Effector memory CD8-positive, alpha-beta T cell (primary cell): Measurements from ENCODE around the gene PARP6.
"Not testable (repeated sequence)": the region's sequence is repeated elsewhere in the genome, so short reads cannot be mapped to it uniquely, and the experiment has no call there.

Source experiments
- ATAC-seq: fragments of 150-1000 bp; cut with Tn5 transposase; replicated peaks from 2 replicates; pipeline ENCODE4 v1.10.0; 2021; ENCODE audit warnings: mild to moderate bottlenecking, moderate library complexity
- DNase-seq, 3 experiments: peaks; one replicate each; pipeline ENCODE4 v3.0.0; 2021
- H3K27ac Mint-ChIP-seq, 2 donors: one replicate each; pipeline ENCODE4 v1.8.0; 2022; ENCODE audit warnings: mild to moderate bottlenecking in 2 of 2, mixed read lengths in 2 of 2, moderate library complexity in 2 of 2
- H3K27me3 Mint-ChIP-seq, 2 donors: one replicate each; pipeline ENCODE4 v1.8.0; 2022; ENCODE audit warnings: mixed read lengths in 2 of 2
- H3K36me3 Mint-ChIP-seq: one replicate; pipeline ENCODE4 v1.8.0; 2022; ENCODE audit warnings: mild to moderate bottlenecking, moderate library complexity, mixed read lengths; ENCODE audit not compliant: insufficient read depth
- H3K4me1 Mint-ChIP-seq, 2 donors: one replicate each; pipeline ENCODE4 v1.8.0; 2022; ENCODE audit warnings: low read depth in 2 of 2, mixed read lengths in 2 of 2
- H3K4me3 Mint-ChIP-seq, 2 donors: one replicate each; pipeline ENCODE4 v1.8.0; 2022; ENCODE audit warnings: mild to moderate bottlenecking in 2 of 2, mixed read lengths in 2 of 2, moderate library complexity in 2 of 2
- H3K9me3 Mint-ChIP-seq, 2 donors: one replicate each; pipeline ENCODE4 v1.8.0; 2022; ENCODE audit warnings: mixed read lengths in 2 of 2

The PARP6 gene

GRCh38 chr15:72289597-72290325, 17.4 kb upstream of the PARP6 start:
- H3K27ac Mint-ChIP-seq, result no peak overlapping the region
- H3K27me3 Mint-ChIP-seq, result no peaks in the 10 kb centered on the region
- no peak for ATAC-seq
- H3K4me3 Mint-ChIP-seq, result no peak overlapping the region
- H3K9me3 Mint-ChIP-seq, result no peaks in the 10 kb centered on the region
- H3K36me3 Mint-ChIP-seq, result no peaks in the 10 kb centered on the region
- no peak for DNase-seq
- no peaks in the 10 kb centered on the region for H3K4me1 Mint-ChIP-seq

DNA sequence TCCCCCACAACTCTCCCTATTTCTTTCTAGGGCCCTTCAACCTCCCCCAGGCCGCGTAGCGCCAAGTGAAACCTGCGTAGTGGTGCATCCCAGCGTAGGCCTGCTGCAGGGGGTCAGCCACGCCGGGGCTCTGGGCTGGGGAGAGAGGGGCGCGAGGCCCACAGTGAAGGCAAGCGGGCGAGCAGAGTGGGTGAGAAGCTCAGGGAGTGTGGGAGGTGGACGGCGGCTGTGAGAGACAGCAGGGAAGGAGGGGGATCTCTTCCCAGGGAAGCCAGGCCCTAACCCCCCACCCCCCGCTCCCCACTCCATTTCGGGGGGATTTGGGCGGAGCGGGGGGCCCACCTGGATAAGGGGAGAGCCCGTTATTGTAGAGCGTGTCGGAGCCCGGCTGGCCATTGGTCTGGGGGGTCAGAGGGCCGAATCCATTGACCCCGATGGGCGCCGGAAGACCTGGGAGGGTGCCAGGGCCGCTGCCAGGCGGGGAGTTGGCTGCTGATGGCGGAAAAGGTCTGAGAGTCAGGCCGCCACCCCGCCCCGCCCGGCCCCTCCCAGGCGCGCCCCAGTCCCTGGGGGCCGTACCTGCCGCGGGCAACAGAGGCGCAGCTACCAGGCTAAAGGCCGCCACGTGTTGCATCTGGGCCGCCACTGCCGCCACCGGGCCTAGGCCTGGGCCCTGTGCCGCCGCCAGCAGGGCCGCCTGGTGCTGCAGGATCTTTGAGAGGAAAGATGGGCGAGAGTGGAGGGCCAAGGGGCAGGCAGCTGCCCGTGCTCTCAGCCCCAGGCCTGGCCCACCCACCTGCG, 16.6 kb upstream of the PARP6 start:
- H3K9me3 Mint-ChIP-seq, result no peaks in the 10 kb centered on the region
- ATAC-seq (no peak), DNase-seq (no peak)
- H3K4me1 Mint-ChIP-seq, result no peaks in the 10 kb centered on the region
- H3K4me3 Mint-ChIP-seq, result no peak overlapping the region
- H3K36me3 Mint-ChIP-seq, result no peaks in the 10 kb centered on the region
- no peaks in the 10 kb centered on the region for H3K27me3 Mint-ChIP-seq
- no peak overlapping the region for H3K27ac Mint-ChIP-seq

DNA sequence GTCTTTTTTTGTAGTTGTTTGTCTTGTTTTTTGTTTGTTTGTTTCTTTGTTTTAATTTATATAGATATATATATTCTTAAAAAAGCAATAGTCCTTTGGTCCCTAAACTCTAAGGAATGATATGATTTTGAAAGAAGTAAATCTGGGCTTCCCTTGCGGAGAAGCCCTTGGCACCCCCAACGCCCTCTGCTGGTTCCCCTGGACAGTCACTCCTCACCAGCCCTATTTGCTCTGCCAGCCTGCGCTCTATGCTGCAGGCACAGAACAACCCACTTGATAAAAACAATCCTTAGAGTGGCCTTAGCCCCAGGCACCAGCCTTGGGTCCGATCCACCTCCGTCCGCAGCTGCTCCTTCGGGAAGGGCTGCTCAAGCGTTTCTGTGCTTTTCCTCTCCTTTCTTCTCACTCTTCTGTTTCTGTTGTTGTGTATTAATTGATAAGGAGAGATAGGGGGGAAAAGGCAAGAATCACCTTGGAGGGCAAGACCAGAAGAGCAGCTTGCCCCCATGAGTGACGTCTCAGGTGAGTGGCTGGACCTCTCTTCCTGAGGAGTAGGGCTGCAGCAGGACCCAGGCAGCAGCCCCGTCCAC, 13.7 kb upstream of the PARP6 start:
- no peaks in the 10 kb centered on the region for H3K4me1 Mint-ChIP-seq

DNA sequence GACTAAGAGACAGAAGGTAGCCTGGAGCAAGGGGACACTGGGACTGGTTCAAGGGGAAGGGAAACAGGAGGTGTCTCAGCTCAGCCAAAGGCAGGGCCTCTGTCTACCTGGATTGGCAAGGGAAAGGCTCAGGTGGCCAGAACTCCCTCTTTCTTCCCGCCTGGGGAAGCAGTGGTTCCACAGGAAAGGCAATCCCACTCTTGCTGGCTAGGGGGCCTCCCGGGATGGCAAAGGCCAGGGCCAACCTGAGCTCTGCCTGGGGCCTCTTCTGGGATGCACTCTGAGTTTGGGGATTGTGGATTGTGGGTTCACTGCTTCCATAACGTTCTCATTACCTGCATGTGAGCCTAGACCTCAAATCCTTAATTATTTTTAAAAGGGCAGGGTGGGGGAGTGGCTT, 13.0 kb upstream of the PARP6 start:
- Mint-ChIP-seq H3K27me3 (no peaks in the 10 kb centered on the region), H3K4me3 (no peak overlapping the region), H3K4me1 (no peaks in the 10 kb centered on the region), H3K27ac (no peak overlapping the region), H3K36me3 (no peaks in the 10 kb centered on the region), H3K9me3 (no peaks in the 10 kb centered on the region)
- DNase-seq (no peak), ATAC-seq (no peak)

More for the DNA sequence above, 13.7 kb upstream of the PARP6 start:
- DNase-seq (peak; percentile 22 to 27 (median 24)), ATAC-seq (peak; percentile 70)
- Mint-ChIP-seq H3K4me3 (no peak overlapping the region), H3K27me3 (no peaks in the 10 kb centered on the region), H3K36me3 (no peaks in the 10 kb centered on the region), H3K27ac (peak overlapping the region in 1 of 2 donors; percentile 50), H3K9me3 (no peaks in the 10 kb centered on the region)

GRCh38 chr15:72284781-72285180, 12.4 kb upstream of the PARP6 start:
- Mint-ChIP-seq H3K4me3 (no peak overlapping the region), H3K27ac (no peak overlapping the region)
- no peak for ATAC-seq

DNA sequence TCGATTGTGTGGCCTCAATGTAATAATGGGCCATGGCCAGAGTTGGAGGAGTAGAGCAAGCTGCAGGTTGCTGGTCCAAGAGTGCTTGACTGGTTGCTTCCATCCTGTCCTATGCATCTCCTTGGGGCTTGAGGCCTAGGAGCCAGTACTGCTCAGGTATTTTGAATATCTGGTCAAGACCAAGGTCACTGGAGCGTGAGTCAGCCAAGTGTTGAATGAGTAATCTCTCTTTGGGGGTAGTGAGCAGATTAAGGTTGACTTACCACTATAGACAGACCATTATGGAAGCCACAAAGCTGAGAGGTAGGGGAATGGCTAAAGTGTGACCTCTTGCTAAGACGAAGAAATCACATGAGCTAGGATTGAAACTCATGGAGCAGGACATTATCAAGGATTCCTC, 9.4 kb upstream of the PARP6 start:
- H3K27ac Mint-ChIP-seq, result no peak overlapping the region
- no peaks in the 10 kb centered on the region for H3K27me3 Mint-ChIP-seq
- H3K4me1 Mint-ChIP-seq, result no peaks in the 10 kb centered on the region
- H3K4me3 Mint-ChIP-seq, result no peak overlapping the region
- no peaks in the 10 kb centered on the region for H3K36me3 Mint-ChIP-seq
- DNase-seq, result no peak
- ATAC-seq, result no peak
- no peaks in the 10 kb centered on the region for H3K9me3 Mint-ChIP-seq

More at GRCh38 chr15:72284781-72285180, 12.4 kb upstream of the PARP6 start:
- no peaks in the 10 kb centered on the region for H3K4me1 Mint-ChIP-seq
- no peaks in the 10 kb centered on the region for H3K9me3 Mint-ChIP-seq
- no peak for DNase-seq
- no peaks in the 10 kb centered on the region for H3K36me3 Mint-ChIP-seq
- H3K27me3 Mint-ChIP-seq, result no peaks in the 10 kb centered on the region

DNA sequence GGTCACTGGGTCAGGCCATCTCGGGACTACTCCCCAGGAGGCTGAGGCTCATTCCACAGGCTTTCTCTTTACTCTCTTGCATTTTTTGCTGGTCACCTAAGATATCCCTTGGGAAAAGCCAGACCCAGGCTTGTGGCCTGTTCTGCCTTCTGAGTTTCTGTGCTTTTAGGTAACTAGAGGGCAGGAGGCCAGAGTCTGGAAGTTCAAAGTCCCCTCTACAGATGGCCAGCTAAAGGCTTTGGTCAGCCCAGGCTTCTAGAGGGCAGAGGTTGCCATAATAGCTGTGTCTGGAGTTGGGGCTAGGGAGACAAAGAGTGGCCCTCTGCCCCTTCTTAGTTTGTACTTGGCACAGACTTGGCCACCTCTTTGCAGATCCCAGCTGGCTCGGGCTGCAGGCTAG, 8.4 kb upstream of the PARP6 start:
- DNase-seq (no peak), ATAC-seq (no peak)
- Mint-ChIP-seq H3K27ac (no peak overlapping the region), H3K9me3 (no peaks in the 10 kb centered on the region), H3K36me3 (no peaks in the 10 kb centered on the region), H3K4me3 (no peak overlapping the region), H3K4me1 (no peaks in the 10 kb centered on the region), H3K27me3 (no peaks in the 10 kb centered on the region)

GRCh38 chr15:72278737-72279136, 6.4 kb upstream of the PARP6 start:
- Mint-ChIP-seq H3K4me3 (no peak overlapping the region), H3K9me3 (no peaks in the 10 kb centered on the region), H3K4me1 (peaks cover 3 to 5% of the 10 kb centered on the region in 2 donors), H3K36me3 (no peaks in the 10 kb centered on the region), H3K27me3 (no peaks in the 10 kb centered on the region), H3K27ac (no peak overlapping the region)
- ATAC-seq (no peak), DNase-seq (no peak)

DNA sequence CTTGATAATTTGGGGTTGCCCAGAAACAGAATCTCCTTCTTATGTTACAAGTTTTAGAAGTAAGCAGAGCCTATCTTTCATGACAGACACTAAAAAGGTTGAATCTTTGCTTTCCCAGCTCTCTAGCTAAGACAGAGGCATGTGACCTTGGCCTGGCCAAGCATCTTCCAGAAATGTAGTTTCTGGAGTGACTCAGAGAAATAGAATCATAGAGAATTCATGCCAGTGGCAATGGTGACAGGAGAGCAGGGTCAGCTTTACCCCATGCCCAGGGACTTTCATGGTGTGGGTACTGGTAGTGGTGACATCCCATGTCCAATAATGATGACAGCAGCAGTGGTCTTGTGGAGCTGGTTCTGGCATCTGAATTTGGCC, 4.0 kb upstream of the PARP6 start:
- ATAC-seq (no peak), DNase-seq (no peak)
- Mint-ChIP-seq H3K27ac (no peak overlapping the region), H3K36me3 (no peaks in the 10 kb centered on the region), H3K27me3 (no peaks in the 10 kb centered on the region), H3K4me1 (peaks cover 16% of the 10 kb centered on the region in 2 donors), H3K4me3 (no peak overlapping the region), H3K9me3 (no peaks in the 10 kb centered on the region)

DNA sequence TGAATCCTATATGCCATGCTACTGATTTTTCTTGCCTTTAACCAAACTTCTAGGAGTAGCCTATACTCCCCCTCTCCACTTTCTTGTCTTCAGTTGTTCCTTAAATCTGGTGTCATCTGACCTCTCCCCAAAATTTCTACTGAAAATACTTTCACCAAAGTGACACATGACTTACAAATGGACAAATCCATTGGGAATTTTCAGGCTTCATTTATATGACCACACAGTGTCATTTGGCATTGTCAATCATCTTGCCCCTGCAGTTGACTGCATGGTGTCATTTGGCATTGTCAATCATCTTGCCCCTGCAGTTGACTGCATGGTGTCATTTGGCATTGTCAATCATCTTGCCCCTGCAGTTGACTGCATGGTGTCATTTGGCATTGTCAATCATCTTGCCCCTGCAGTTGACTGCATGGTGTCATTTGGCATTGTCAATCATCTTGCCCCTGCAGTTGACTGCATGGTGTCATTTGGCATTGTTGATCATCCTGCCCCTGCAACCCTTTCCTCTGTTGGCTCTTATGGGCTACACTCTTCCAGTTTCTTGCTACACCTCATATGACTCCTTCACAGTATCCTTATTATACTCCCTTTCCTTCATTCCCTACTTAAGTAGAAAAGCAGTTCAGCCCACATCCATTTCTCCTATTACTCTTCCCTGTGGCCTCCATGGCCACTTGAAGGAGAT, 3.4 kb upstream of the PARP6 start:
- not testable (repeated sequence) for H3K4me3 Mint-ChIP-seq, H3K9me3 Mint-ChIP-seq, H3K36me3 Mint-ChIP-seq, DNase-seq, ATAC-seq, H3K27me3 Mint-ChIP-seq
- H3K27ac Mint-ChIP-seq, result peak overlapping the region in 1 of 2 donors; percentile 94
- peaks cover 20 to 21% of the 10 kb centered on the region in 2 donors for H3K4me1 Mint-ChIP-seq

DNA sequence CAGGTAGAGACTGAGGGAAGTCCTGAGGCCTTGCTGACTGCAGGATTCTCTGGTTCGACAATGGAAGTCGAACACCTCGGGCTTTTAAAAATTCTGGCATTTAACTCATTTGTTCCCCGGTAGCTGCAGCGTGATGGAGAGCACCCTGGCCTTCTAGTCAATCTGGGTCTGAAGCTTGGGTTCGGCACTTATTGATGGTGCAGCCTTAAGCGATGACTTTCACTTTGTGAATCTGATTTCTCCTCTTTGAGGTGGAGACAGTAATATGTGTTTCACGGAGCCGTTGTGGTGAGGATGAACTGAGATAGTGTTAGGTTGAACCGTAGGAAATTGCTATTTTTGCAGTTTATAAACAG, 621 bp upstream of the PARP6 start:
- Mint-ChIP-seq H3K27me3 (no peaks in the 10 kb centered on the region), H3K4me1 (peaks cover 25 to 34% of the 10 kb centered on the region in 2 donors), H3K9me3 (no peaks in the 10 kb centered on the region), H3K27ac (peak overlapping the region; percentile 93 to 94), H3K4me3 (peak overlapping the region; percentile 82 to 84), H3K36me3 (peaks cover 9% of the 10 kb centered on the region)
- no peak for DNase-seq
- ATAC-seq, result peak; percentile 1

DNA sequence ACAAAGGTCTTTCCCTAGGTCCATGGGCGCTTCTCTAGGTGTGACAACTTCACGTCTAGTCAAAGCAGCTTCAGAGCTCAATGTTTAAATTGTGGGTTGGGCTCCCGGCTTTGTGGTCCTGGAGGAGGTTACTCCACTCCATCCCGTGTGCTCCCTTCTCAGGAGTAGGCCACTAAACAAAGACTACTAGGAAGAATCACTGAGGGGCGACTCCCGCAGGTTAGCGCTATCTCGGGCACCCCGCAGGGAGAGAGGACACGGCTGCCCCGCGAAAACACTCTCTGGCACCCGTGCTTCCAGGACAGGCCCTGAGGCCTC, 500 bp downstream of the PARP6 start:
- Mint-ChIP-seq H3K36me3 (peaks cover 15% of the 10 kb centered on the region), H3K27me3 (no peaks in the 10 kb centered on the region), H3K4me3 (peak overlapping the region; percentile 82 to 84), H3K4me1 (peaks cover 25 to 34% of the 10 kb centered on the region in 2 donors), H3K9me3 (no peaks in the 10 kb centered on the region), H3K27ac (peak overlapping the region; percentile 93 to 94)
- DNase-seq (no peak), ATAC-seq (peak; percentile 3)

DNA sequence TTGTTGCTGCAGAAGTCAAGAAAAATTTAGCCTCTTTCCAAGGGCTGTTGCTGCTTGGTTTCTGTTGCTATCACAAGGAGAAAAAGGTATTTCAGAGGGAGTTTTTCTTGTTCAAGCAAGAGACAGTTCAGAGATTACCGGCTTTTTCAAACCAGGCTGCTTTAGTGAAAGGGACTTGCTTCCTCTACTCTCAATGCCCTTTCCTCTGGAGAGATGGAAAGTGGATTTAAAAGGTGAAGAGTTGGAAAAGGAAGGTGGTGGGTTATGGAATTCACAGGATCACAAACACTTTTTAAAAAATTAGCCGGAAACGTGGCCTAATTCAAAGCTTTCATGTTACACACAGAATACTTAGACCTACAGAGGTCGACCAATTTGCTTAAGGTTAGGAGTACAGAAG, 1.1 kb downstream of the PARP6 start:
- Mint-ChIP-seq H3K4me1 (peaks cover 25 to 34% of the 10 kb centered on the region in 2 donors), H3K4me3 (peak overlapping the region; percentile 82 to 84), H3K36me3 (peaks cover 15% of the 10 kb centered on the region), H3K27ac (peak overlapping the region in 1 of 2 donors; percentile 94), H3K9me3 (no peaks in the 10 kb centered on the region), H3K27me3 (no peaks in the 10 kb centered on the region)
- DNase-seq (no peak), ATAC-seq (no peak)
